NB4 (cell line): ENCODE results near the gene RAB11FIP2.

Source experiments
- POLR2A ChIP-seq: IDR thresholded peaks from 2 replicates; pipeline ENCODE4 v1.6.1; 2011; ENCODE audit warnings: mild to moderate bottlenecking; ENCODE audit not compliant: insufficient read length; ENCODE audit errors: extremely low read depth
- TF ChIP-seq, protein P1 (sequence below): IDR thresholded peaks from 2 replicates; pipeline ENCODE4 v1.6.1; 2011; ENCODE audit warnings: low read depth, low read length

DNA sequence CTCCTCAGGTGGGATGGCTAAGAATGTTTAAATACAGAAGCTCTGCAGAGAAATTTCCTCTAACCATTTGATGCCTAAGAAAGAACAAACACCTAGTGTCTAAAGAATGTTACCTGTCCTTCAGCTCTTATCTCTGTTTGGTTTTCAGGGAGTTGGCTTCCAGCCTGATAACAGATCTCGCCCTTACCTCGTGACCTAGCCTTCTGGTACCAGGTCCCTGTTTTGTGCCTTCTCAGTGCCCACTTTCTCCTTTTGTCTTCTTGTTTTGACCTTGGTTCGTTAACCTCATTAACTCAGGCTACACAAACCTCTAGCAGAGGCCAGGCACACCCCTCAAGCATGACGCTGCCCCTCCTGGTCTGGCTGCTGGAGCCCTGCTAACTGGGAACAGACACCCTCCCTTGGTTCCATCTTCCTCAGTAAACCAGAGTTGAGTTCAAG lies 16.1 kb upstream of the RAB11FIP2 start:
- TF ChIP-seq, protein P1, sequence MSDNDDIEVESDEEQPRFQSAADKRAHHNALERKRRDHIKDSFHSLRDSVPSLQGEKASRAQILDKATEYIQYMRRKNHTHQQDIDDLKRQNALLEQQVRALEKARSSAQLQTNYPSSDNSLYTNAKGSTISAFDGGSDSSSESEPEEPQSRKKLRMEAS, result no peak
- TF ChIP-seq POLR2A, result no peak
